AG10803 (cell line): ENCODE results near the gene ZBTB38.
A peak's percentile ranks its signal among the peaks of the same experiment; 100 is the strongest.

Experiments used
- DNase-seq: peaks from one replicate; pipeline ENCODE4 v3.0.0; 2010; ENCODE audit warnings: low read depth
- H3K4me3 ChIP-seq: 2 replicates; pipeline ENCODE4 v1.5.1; 2011; ENCODE audit warnings: mild to moderate bottlenecking, low read length, control low read depth
- TF ChIP-seq, protein P1 (sequence below): conservative IDR thresholded peaks from 2 replicates; pipeline ENCODE4 v1.5.1; 2011; ENCODE audit warnings: mild to moderate bottlenecking, low read length, control low read depth, inconsistent platforms

ZBTB38 gene

DNA sequence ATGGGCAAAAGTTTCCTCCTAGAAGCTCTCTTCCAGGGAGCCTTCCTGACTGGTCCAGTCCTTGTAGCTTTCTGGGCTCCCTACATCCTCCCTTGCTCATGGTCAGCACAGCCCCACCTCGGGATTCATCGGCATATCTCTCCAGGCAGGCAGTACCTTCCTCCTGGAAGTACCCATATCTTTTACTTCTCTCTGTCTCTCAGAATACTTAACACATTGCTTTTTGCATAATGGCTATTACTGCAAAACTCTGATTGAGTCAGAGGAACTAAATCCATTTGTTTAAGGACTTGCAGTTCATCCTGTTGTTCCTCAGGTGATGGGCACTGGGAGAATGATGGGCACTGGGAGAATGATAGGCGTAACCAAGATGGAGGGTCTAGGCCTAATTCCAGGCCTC, 13.8 kb upstream of the ZBTB38 start:
- no peak for DNase-seq
- H3K4me3 ChIP-seq: no peak overlapping the region
- TF ChIP-seq, protein P1, sequence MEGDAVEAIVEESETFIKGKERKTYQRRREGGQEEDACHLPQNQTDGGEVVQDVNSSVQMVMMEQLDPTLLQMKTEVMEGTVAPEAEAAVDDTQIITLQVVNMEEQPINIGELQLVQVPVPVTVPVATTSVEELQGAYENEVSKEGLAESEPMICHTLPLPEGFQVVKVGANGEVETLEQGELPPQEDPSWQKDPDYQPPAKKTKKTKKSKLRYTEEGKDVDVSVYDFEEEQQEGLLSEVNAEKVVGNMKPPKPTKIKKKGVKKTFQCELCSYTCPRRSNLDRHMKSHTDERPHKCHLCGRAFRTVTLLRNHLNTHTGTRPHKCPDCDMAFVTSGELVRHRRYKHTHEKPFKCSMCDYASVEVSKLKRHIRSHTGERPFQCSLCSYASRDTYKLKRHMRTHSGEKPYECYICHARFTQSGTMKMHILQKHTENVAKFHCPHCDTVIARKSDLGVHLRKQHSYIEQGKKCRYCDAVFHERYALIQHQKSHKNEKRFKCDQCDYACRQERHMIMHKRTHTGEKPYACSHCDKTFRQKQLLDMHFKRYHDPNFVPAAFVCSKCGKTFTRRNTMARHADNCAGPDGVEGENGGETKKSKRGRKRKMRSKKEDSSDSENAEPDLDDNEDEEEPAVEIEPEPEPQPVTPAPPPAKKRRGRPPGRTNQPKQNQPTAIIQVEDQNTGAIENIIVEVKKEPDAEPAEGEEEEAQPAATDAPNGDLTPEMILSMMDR: no peak

DNA sequence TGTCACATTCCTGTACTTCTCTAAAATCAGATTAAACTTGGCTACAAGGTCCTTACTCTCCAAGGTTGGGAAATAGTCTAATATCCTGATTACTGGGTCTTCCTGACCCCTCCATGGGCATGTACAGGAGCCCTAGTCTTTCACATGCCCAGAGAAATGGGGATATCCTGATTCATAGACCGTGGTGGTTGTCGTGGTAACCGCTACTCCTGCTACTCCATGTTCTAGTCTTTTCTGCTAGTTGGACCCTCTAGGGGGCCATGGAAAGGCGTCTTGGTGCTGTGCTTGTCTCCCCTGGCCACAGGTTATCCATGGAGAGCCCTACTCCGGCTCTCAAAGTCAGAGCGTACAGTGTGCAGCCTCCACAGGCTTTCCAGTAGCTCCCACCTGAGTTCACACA, 13.1 kb upstream of the ZBTB38 start:
- TF ChIP-seq, protein P1: no peak
- H3K4me3 ChIP-seq: no peak overlapping the region
- DNase-seq: no peak

DNA sequence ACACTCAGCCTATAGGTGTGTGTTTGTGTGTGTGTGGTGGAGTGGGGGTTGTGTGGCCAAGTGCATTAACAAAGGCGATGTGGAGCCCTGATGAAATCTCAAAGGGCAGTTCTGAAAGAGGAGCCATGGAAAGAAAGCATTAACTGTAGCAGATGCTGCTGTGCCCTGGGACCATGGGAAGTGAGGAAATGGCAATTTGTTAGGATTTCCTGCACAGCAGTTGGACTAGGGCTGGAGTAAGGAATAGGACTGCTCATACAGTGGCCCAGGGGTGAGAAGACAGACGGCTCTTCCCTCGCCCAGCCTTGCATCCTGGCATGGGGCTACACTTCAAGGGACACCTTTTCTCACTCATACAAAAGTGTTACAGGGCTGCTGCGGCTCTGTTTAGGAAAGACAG, 12.3 kb upstream of the ZBTB38 start:
- no peak overlapping the region for H3K4me3 ChIP-seq
- no peak for DNase-seq
- TF ChIP-seq, protein P1: no peak

GRCh38 chr3:141360888-141361598, 7.3 kb upstream of the ZBTB38 start:
- H3K4me3 ChIP-seq: peak overlapping the region; percentile 22
- TF ChIP-seq, protein P1: peak; percentile 95
- DNase-seq: peak; percentile 85

DNA sequence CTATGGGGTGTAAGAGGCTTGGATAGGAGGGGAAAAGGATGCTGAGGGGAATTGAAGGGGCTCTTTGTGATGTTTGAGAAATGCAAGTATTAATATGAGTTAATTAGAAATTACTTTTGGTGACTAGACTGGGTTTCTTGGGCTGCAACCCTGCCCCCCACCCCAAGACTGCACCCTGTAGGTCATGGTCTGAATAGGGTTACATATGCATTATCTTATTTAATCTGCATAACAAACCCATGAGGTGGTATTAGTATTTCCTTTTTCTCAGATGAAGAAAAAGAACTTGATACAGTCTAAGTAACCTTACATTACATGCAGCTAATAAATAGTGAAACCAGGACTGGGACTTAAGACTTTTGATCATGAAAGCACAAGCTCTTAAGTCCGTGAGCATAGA, 5.6 kb upstream of the ZBTB38 start:
- H3K4me3 ChIP-seq: no peak overlapping the region
- DNase-seq: no peak
- TF ChIP-seq, protein P1: no peak

- no peak overlapping the region for H3K4me3 ChIP-seq
- DNase-seq: no peak
- TF ChIP-seq, protein P1: no peak
These were observed 3.1 kb upstream of the ZBTB38 start for GRCh38 chr3:141365201-141365600.

DNA sequence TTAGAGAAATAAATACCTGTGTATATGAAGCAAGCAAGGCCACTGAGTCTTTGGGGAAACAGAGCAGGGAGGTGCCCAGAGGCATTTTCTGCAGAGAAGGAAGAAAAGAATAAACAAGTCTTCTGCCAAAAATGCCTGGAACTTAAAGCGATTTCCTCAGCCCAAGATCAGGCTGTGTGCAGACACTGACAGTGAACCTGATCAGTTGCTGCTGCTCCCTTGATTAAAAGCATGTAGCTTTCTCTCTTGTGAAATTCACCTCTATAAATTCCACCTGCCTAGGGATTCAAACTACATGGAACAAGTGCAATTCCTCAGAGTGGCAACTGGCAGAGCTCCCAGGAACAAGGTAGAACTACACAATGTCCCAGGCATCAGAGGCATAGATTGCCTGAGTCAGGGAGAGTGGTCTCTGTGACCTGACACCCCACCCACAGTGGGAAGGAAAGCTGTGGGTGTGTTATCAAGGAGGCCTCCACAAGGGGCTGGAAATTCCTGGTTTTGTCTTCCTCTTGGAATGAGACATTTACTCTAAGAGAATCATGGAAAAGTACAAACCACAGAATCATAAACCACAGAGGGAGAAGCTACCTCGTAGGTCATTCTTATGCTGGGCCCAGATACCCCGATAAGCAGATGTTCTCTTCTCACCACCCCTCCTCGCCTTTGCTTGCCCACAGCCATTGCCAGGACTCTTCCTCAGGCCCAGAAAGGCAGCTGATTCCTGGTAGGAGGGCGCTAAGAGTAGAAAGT, 1.8 kb upstream of the ZBTB38 start:
- TF ChIP-seq, protein P1: peak; percentile 43
- H3K4me3 ChIP-seq: peak overlapping the region; percentile 13
- DNase-seq: peak; percentile 95
